Stimulated activated CD4-positive, alpha-beta T cell treated with anti-CD3 and anti-CD28 coated beads, Interleukin-12 subunit alpha, Interleukin-12 subunit beta, amount 100 ng/mL, for 4 hours (primary cell): ENCODE results near the gene FLVCR1.
A peak's percentile ranks its signal among the peaks of the same experiment; 100 is the strongest.
"Not testable (repeated sequence)": the region's sequence is repeated elsewhere in the genome, so short reads cannot be mapped to it uniquely, and the experiment has no call there.

ENCODE experiments used
- DNase-seq: peaks from one replicate; pipeline ENCODE4 v3.0.0-alpha.2; 2020

FLVCR1 gene

DNA sequence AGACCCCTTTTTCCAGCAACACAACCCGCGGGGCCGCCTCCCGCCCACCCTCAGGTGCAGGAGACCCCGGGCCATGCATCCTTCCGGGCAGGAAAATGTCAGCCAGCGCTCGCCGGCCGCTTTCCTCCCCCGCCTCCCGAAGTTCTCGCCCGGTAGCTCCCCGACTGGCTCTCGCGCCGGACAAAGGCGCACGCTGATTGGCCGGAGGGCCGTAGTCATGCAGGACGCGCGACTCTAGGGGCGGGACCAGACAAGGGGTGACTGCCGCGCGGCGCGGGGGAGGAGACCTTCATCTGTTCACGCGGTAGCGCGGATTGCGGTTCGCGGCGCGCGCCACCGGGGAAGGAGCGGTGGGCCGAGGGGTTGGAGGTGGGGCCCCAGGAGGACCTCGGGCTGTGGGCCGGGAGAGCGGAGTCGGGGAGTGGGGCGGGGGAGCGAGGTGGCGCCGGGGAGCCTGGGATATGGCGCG, at the start of gene FLVCR1:
Gene FLVCR1, plus strand, starts transcription at position 284 of the 469 bp plus-strand sequence. Its CDS starts 178 bp downstream, at position 462.
- peak; percentile 90 for DNase-seq

DNA sequence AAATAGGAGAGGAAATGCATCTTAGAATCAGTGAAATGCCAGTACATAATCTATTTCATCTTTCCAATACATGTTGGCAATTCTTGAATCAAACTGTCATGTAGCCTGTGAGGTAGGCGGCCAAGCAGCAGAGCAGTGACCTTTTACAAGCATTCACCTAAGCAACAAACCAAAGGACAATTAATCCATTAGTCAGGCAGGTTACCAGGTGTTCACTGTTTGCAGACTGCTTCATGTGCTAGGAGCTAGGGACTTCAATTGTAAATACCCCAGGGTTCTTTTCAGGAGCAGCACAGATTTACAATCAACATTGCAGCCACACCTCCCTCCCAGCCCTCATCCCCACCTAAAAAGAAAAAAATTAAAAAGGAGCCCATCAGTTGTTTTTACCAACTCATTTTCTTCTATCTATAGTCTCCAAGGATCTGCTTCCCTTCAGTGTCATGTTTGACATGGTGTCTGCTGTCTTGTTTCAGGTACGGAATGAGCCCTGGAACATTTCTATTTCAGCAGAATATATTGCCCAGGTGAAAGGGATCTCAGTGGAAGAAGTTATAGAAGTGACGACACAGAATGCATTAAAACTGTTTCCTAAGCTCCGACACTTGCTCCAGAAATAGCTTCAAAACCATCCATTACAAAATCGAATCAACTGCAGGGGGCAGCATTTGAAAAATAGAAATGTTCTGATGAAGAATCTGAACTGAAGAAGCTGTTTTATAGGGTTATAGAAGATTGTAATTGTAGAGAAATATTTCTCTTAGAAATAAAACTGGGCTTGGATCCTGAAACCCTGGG, 43.3 kb upstream of the FLVCR1 start:
- DNase-seq, result no peak

DNA sequence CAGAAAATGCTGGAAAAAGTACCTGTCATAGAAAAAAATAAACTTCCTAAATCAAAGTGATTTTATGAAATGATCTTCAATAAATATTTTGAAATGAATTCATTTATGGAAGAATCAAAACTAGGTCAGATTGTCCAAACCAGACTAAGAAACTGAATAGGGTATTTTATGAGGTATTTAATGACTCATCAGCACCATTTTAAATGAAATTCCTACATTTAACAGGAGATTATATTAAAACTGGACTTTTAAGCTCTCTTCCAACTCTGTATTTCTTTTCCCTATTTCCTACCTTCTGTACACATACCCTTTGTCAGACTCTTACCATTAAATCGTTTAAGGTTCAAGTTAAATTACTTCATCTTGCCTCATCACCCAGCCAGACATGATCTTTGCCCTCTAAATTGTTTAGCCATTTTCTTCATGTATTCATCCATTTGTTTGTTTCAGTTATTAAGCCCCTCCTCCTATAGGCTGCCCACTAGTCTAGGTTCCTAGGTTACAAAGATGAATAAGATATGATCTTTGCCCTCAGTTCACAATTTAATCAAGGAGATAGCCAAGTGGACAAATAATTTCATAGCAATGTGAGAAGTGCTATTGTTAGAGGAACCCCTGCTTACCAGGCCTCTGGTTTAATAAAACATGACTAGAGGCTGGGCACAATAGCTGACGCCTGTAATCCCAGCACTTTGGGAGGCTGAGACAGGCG, 41.4 kb upstream of the FLVCR1 start:
- no peak for DNase-seq

DNA sequence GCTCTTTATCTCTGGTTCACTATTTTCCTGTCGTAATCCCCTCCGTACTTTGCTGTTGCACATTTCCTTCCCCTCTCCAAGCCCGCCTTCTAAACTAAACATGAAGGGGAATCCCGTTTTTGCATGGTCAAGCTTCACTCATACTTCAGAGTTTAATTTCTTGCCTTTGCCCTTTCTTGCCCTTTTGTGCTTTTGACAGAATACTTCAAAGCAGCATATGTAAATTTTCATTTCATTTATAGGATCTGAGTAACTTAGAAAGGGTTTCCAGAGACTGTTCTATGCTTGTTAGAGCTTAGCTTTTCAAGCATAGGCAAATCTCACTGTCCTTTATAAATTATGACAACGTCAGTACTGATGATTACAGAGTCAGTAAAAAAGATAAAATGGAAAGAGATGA, 38.3 kb upstream of the FLVCR1 start:
- no peak for DNase-seq

DNA sequence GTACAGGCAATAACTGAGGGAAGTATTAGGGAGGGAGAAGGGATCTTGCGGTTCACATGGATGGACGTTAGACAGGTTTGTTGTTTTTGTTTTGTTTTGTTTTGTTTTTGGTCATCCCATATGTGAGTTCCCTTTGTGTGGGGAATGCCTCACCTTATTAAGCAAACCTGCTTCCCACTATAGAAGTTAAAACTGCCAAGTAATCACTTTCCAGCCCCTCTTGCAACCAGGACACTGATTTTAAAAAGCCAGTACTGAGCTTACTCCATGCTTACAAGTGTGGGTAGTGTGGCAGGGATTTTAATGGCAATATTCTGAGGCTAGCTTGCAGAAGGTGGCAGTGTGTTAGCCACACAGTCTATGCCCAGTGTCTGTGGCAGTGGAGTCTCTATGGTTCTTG, 37.1 kb upstream of the FLVCR1 start:
- DNase-seq, result no peak

DNA sequence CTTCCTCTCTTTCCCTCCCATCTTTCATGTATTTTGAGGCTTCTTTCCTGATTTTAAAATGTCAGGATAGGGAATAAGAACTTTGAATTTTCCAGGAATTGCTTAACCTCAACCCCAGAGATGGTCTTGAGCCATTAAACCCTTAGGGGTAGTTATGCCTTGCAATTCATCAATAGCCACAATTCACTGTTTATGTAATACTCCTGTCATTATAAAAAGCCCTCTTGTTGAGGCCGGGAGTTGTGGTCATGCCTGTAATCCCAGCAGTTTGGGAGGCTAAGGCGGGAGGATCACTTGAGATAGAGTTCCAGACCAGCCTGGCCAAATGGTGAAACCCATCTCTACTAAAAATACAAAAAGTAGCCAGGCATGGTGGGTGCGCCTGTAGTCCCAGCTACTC, 35.1 kb upstream of the FLVCR1 start:
- DNase-seq, result no peak

DNA sequence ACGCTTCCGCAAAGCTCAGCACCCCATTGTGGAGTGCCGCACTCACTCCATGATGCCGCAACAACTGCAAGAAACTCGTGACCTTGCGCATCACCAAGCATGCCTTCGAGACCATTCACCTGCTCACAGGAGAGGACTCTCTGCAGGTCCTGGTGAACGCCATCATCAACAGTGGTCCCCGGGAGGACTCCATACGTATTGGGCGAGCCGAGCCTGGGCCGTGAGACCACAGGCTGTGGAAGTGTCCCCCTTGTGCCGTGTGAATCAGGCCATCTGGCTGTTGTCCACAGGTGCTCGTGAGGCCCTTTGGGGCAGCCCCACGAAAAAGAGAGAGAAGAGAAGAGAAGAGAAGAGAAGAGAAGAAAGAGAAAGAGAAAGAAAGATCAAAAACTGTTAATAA, 33.9 kb upstream of the FLVCR1 start:
- DNase-seq, result no peak

DNA sequence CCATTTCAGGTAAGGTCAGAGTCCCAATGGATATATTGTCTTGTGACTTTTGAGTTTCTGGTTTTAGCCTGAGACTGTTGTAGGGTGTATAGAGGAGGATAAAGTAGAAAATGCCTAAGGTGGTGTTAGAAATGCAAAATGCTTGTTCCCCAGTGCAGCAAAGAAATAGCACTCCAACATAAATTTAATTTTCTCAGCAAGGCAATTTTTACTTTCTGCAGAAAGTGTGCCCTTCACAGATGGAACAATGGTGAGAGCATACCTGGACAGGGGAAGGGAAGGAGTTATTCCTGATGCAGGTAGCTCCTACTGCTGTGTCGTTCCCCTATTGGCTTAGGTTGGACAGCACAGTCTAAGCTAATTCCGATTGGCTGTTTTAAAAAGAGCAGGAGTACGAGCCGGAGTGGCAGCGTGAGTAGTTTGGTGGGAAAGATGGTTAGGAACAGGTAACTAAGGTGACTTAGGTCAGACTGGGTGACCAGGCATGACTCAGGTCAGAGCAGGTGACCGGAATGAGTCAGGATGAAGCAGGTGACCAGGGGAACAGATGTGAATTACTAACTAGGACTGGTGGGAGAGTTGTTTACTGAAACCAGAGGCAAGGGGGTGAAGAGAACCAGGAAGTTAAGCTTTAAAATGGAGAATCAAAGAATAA, 32.1 kb upstream of the FLVCR1 start:
- DNase-seq, result no peak

DNA sequence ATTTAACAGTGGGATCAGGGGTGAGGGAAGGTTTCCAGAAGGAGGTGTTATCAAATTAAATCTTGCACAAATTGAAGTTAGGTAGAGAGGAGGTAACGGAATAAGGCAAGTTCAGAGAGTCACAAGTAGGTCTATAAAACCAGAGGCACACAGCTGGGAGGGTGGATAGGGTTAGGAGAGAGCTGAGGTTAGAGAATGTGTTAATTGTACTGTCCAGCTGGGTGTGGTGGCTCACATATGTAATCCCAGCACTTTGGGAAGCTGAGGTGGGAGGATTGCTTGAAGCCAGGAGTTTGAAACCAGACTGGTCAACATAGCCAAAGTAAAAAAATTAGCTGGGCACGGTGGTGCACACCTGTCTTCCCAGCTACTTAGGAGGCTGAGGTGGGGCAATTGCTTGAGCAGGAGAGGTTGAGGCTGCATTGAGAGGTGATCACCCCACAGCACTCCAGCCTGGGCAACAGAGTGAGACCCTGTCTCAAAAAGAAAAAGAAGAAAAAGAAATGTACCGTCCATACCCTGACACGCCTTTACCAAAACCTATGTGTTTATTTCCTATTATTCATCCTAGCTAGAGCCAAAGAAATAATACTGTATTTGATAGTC, 30.8 kb upstream of the FLVCR1 start:
- no peak for DNase-seq

DNA sequence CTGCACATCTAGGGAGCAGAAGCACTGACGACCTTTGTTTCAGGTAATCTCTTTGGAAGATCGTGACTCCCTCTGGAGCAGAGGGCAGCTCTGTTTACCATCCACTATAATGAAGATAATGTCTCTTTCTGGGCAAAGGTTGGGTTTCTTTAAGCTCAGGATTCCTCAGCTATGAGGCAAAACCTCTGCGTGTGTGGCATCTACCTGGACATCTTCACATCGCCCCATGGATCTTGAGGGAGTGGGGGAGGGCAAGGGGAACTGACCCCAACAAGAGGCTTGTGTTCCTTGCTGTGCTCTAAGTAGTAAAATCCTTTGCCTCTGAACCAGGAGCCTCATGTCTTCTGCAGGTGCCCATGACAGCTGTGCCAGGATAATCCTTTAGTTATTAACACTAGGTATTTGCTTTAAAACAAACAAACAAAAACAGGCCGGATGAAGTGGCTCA, 30.2 kb upstream of the FLVCR1 start:
- DNase-seq, result no peak

DNA sequence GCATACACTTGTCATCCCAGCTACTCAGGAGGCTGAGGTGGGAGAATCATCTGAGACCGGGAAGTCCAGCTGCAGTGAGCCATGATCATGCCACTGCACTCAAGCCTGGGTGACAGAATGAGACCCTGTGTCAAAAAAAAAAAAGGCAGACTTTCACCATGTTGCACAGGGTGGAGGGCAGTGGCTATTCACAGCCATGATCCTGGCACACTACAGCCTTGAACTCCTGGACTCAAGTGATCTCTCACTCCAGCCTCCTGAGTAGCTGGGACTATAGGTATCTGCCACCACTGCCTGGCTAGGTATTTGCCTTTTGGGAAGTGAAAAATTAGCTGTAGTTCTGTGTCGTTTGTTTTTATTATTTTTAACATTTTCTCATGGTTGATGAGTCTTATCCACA, 29.7 kb upstream of the FLVCR1 start:
- DNase-seq, result no peak

DNA sequence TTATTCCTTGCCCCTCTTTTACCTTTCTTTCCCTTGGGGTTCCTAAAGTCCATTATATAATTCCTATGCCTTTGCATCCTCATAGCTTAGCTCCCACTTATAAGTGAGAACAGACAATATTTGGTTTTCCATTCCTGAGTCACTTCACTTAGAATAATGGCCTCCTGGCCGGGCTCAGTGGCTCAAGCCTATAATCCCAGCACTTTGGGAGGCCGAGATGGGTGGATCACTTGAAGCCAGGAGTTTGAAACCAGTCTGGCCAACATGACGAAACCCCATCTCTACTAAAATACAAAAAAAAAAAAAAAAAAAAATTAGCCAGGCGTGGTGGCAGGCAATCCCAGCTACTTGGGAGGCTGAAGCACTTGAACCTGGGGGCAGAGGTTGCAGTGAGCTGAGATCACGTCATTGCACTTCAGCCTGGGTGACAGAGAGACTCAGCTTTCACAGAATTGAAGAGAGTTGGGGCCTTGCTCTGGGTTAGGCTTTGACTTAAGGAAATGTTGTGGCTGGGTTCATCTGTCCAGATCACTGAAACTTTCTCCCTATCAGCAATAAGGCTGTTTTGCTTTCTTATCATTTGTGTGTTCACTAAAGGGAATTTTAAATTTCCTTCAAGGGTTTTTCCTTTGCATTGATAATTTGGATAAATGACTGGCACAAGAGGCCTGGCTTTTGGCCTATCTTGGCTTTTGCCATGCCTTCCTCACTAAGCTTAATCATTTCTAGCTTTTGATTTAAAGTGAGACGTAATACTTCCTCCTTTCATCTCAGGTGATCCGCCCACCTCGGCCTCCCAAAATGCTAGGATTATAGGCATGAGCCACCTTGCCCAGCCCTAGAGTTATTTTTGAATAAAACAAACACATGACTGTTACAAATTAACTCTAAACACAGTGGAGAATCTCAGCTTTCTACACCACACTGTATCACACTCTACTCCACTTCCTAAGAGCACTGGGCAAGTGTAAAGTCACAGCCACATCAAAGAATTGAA, 24.6 kb upstream of the FLVCR1 start:
- DNase-seq, result not testable (repeated sequence)

DNA sequence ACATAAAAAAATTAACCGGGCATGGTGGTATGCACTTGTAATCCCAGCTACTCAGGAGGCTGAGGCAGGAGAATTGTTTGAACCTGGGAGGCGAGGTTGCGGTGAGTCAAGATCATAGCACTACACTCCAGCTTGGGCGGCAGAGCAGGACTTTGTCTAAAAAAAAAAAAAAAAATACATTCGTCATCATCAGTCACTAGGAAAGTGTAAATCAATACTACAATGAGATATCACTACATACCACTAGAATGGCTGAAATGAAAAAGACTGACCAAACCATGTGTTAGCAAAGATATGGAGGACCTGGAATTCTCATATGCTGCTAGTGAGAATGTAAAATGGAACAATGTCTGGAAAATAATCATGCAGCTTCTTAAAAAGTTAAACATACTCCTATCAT, 19.9 kb upstream of the FLVCR1 start:
- DNase-seq, result no peak

DNA sequence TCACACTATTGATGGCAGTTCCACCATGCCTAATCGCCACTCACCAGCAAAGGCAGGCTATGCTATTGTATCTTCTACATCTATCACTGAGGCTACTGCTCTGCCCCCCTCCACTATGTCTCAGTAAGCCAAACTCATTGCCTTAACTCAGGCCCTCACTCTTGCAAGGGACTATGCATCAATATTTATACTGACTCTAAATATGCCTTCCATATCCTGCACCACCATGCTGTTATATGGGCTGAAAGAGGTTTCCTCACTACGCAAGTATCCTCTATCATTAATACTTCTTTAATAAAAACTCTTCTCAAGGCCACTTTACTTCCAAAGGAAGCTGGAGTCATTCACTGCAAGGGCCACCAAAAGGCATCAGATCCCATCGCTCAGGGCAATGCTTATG, 13.6 kb upstream of the FLVCR1 start:
- not testable (repeated sequence) for DNase-seq

DNA sequence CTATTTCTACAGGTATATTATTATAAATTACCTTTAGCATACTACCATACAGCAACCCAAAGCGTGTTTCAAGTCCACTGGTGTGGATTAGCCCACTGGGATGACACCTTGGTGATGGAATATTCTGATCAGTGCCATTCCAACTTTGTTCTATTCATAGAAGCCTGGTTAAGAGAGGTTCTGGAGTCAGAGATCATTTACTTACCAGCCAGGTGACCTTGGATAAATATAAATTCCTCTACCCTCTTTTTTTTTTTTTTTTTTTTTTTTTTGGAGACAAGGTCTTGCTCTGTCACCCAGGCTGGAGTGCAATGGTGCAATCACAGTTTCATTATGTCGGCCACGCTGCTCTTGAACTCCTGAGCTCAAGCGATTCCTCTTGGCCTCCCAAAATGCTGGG, 10.5 kb upstream of the FLVCR1 start, which contains the start of gene SPATA45:
Gene SPATA45, minus strand, starts transcription at position 101 of the 400 bp plus-strand sequence. CDS start 11,500 bp downstream, outside the sequence.
- no peak for DNase-seq

DNA sequence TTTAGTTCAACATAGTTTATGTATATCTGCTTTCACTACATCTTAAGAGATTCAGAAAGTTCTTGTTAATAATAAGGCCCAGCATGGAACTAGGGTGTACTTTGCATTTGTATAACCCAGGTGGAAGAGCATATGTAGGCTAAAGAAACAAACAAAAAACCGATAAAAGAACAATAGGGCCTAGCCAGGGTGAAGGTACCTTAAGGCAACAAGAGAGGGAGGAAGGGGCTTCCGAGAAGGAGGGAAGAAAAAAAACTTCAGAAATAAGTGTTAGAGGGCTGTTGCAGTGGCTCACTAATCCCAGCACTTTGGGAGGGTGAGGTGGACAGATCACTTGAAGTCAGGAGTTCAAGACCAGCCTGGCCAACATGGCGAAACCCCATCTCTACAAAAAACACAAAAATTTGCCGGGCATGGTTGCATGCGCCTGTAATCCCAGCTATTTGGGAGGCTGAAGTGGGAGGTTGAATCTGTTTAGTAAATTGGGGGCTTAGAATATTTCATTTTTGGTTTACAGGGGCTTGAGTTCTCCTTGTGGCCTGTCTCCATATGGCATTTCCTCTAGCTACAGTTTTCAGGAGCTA, 5.9 kb upstream of the FLVCR1 start:
- DNase-seq, result no peak

DNA sequence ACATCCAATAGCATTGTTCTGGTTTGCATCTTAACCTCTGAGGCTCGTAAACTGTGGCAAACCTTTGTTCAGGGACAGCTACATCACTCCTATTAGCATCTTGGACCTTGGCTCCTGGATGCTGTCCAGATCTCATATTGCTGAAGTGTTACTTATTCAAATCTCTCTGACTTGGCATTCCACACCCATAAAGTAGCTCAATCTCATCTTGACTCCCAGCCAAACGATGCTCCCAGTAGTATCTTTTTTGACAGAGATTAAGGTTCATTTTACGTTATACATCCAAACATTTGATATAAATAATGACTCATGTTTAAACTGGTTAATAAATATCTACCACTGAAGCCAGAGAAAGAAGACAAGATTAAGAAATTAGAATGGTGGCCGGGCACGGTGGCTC, 4.4 kb upstream of the FLVCR1 start:
- no peak for DNase-seq

DNA sequence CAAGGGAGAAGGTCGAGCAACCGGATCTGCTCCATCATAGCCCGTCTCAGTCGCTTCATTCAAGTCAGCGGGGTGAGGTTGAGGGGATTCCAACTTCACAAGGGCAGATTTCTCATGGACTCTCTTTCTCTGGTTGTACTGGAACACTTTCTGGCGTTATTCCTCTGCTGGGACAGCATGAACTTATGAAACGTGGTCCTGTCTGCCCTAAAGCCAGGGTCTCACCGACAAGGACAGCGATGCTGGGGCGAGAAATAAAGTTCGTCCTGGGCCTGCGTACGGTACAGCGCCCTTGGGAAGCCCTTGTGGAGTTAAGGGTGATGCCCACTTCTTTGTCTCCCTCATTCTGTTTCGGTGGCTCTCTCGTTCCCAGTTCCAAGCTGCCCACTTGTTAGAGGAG, 1.3 kb upstream of the FLVCR1 start:
- no peak for DNase-seq

DNA sequence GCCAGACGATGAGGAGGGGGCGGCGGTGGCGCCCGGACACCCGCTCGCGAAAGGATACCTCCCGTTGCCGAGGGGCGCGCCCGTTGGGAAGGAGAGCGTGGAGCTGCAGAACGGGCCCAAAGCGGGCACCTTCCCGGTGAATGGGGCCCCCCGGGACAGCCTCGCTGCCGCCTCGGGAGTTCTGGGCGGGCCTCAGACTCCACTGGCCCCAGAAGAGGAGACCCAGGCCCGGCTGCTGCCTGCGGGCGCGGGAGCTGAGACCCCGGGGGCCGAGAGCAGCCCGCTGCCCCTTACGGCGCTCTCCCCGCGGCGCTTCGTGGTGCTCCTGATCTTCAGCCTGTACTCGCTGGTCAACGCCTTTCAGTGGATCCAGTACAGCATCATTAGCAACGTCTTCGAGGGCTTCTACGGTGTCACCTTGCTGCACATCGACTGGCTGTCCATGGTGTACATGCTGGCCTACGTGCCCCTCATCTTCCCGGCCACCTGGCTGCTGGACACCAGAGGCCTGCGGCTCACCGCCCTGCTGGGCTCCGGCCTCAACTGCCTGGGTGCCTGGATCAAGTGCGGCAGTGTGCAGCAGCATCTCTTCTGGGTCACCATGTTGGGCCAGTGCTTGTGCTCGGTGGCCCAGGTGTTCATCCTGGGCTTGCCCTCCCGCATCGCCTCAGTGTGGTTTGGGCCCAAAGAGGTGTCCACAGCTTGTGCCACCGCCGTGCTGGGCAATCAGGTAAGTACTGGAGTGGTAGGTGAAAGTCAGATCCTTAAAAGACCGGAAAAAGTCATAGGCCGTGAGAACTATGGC, 588 bp downstream of the FLVCR1 start:
- peak; percentile 6 for DNase-seq
